Effector CD4-positive, alpha-beta T cell (primary cell): ENCODE data around the gene GUCY2F. TPM values are rescaled to one million over a fixed set of nuclear protein-coding genes. Genes with fewer than 3 reads are reported as not detected.

Experiments
- DNase-seq: peaks from one replicate; pipeline ENCODE4 v3.0.0-alpha.2; 2020
- total RNA-seq: gene quantifications from one replicate; lab custom pipeline; 2026; lab: John Stamatoyannopoulos, UW

The GUCY2F gene
- total RNA-seq: not detected

- DNase-seq: no peak
Observed at GRCh38 chrX:109481986-109482385, at the start of gene GUCY2F. Gene GUCY2F (minus strand): TSS chrX:109482086. CDS start chrX:109475936, 6,150 bp downstream.

GRCh38 chrX:109519001-109519400 lies 37.1 kb upstream of the GUCY2F start:
- no peak for DNase-seq

GRCh38 chrX:109511113-109511512 lies 29.2 kb upstream of the GUCY2F start:
- no peak for DNase-seq

GRCh38 chrX:109508915-109509314 lies 27.0 kb upstream of the GUCY2F start:
- no peak for DNase-seq

GRCh38 chrX:109501176-109501575 lies 19.3 kb upstream of the GUCY2F start:
- no peak for DNase-seq

GRCh38 chrX:109498434-109498833 lies 16.5 kb upstream of the GUCY2F start:
- DNase-seq: no peak

GRCh38 chrX:109489174-109489573 lies 7.3 kb upstream of the GUCY2F start:
- DNase-seq: no peak

GRCh38 chrX:109487640-109488039 lies 5.8 kb upstream of the GUCY2F start:
- DNase-seq: no peak

GRCh38 chrX:109485470-109486340 lies 3.8 kb upstream of the GUCY2F start:
- DNase-seq: peak; percentile 52

GRCh38 chrX:109484886-109485285 lies 3.0 kb upstream of the GUCY2F start:
- DNase-seq: no peak

- DNase-seq: no peak
Observed at GRCh38 chrX:109475174-109475891, 6.6 kb downstream of the GUCY2F start.

- no peak for DNase-seq
Observed at GRCh38 chrX:109472939-109473735, 8.7 kb downstream of the GUCY2F start.

GRCh38 chrX:109464231-109464630 lies 17.7 kb downstream of the GUCY2F start:
- DNase-seq: no peak

- DNase-seq: no peak
Observed at GRCh38 chrX:109463784-109464183, 18.1 kb downstream of the GUCY2F start.

- DNase-seq: no peak
Observed at GRCh38 chrX:109448282-109448938, 33.5 kb downstream of the GUCY2F start.

- no peak for DNase-seq
Observed at GRCh38 chrX:109441266-109441665, 40.6 kb downstream of the GUCY2F start.

- DNase-seq: no peak
Observed at GRCh38 chrX:109440475-109440874, 41.4 kb downstream of the GUCY2F start.

- no peak for DNase-seq
Observed at GRCh38 chrX:109409181-109409580, 72.7 kb downstream of the GUCY2F start.

GRCh38 chrX:109403922-109404321 lies 78.0 kb downstream of the GUCY2F start:
- DNase-seq: no peak

- no peak for DNase-seq
Observed at GRCh38 chrX:109399831-109400230, 82.1 kb downstream of the GUCY2F start.

- no peak for DNase-seq
Observed at GRCh38 chrX:109398833-109399232, 83.1 kb downstream of the GUCY2F start.

GRCh38 chrX:109398061-109398460 lies 83.8 kb downstream of the GUCY2F start:
- DNase-seq: no peak

GRCh38 chrX:109393859-109394258 lies 88.0 kb downstream of the GUCY2F start:
- no peak for DNase-seq
